ENCODE measurements around the gene TTC22.

GRCh38 chr1:54835970-54836369, 34.8 kb upstream of the TTC22 start:
- TF ChIP-seq GATA3 (IDR thresholded peaks at IDR 0.05; ENCODE audit: low read depth, low read length), result no peak
- no peak for TF ChIP-seq GATA2 (IDR thresholded peaks at IDR 0.05; ENCODE audit: low read depth, low read length)
